ENCODE results near the gene PLEKHH2.
"Not testable (repeated sequence)": the region's sequence is repeated elsewhere in the genome, so short reads cannot be mapped to it uniquely, and the experiment has no call there.

Gene PLEKHH2

GRCh38 chr2:43685357-43685756, 48.3 kb downstream of the PLEKHH2 start:
- no peak for DNase-seq
- H3K4me3 Mint-ChIP-seq: no peak overlapping the region

GRCh38 chr2:43689999-43690398, 52.9 kb downstream of the PLEKHH2 start:
- H3K4me3 Mint-ChIP-seq: no peak overlapping the region
- no peak for ATAC-seq
- no peak overlapping the region for H3K27ac Mint-ChIP-seq
- peaks cover 6% of the 10 kb centered on the region for H3K27me3 Mint-ChIP-seq
- H3K4me1 Mint-ChIP-seq: no peaks in the 10 kb centered on the region
- no peak for DNase-seq
- H3K9me3 Mint-ChIP-seq: no peaks in the 10 kb centered on the region

More at GRCh38 chr2:43685357-43685756, 48.3 kb downstream of the PLEKHH2 start:
- no peak for ATAC-seq
- peaks cover 2% of the 10 kb centered on the region for H3K27me3 Mint-ChIP-seq
- no peak overlapping the region for H3K27ac Mint-ChIP-seq
- H3K9me3 Mint-ChIP-seq: no peaks in the 10 kb centered on the region
- H3K4me1 Mint-ChIP-seq: no peaks in the 10 kb centered on the region

- H3K4me1 Mint-ChIP-seq: no peaks in the 10 kb centered on the region
- H3K27me3 Mint-ChIP-seq: peaks cover 6% of the 10 kb centered on the region
- no peak overlapping the region for H3K27ac Mint-ChIP-seq
- no peak overlapping the region for H3K4me3 Mint-ChIP-seq
- no peak for ATAC-seq
- no peak for DNase-seq
- H3K9me3 Mint-ChIP-seq: no peaks in the 10 kb centered on the region
These were observed 55.5 kb downstream of the PLEKHH2 start for GRCh38 chr2:43692428-43692994.

- ATAC-seq, H3K27ac Mint-ChIP-seq, DNase-seq, H3K4me1 Mint-ChIP-seq, H3K4me3 Mint-ChIP-seq, H3K9me3 Mint-ChIP-seq, H3K27me3 Mint-ChIP-seq: not testable (repeated sequence)
These were observed 61.1 kb downstream of the PLEKHH2 start for GRCh38 chr2:43698140-43698539.

GRCh38 chr2:43699761-43700160, 62.7 kb downstream of the PLEKHH2 start:
- no peak for ATAC-seq
- no peaks in the 10 kb centered on the region for H3K9me3 Mint-ChIP-seq

GRCh38 chr2:43701111-43701510, 64.1 kb downstream of the PLEKHH2 start:
- ATAC-seq (no peak), DNase-seq (no peak)
- Mint-ChIP-seq H3K27me3 (peaks cover 16% of the 10 kb centered on the region), H3K4me1 (no peaks in the 10 kb centered on the region), H3K9me3 (no peaks in the 10 kb centered on the region), H3K4me3 (no peak overlapping the region), H3K27ac (no peak overlapping the region)

More at GRCh38 chr2:43699761-43700160, 62.7 kb downstream of the PLEKHH2 start:
- Mint-ChIP-seq H3K27ac (peak overlapping the region in 1 of 2 donors; percentile 31), H3K27me3 (peaks cover 16% of the 10 kb centered on the region), H3K4me3 (no peak overlapping the region), H3K4me1 (no peaks in the 10 kb centered on the region)
- DNase-seq: no peak

GRCh38 chr2:43707255-43708015, 70.4 kb downstream of the PLEKHH2 start:
- Mint-ChIP-seq H3K9me3 (no peaks in the 10 kb centered on the region), H3K4me3 (no peak overlapping the region), H3K4me1 (no peaks in the 10 kb centered on the region), H3K27me3 (peaks cover 16% of the 10 kb centered on the region), H3K27ac (no peak overlapping the region)
- no peak for ATAC-seq
- DNase-seq: no peak

GRCh38 chr2:43708178-43708577, 71.1 kb downstream of the PLEKHH2 start:
- Mint-ChIP-seq H3K9me3 (no peaks in the 10 kb centered on the region), H3K4me3 (no peak overlapping the region), H3K27me3 (peaks cover 12% of the 10 kb centered on the region), H3K27ac (no peak overlapping the region), H3K4me1 (no peaks in the 10 kb centered on the region)
- ATAC-seq (no peak), DNase-seq (no peak)

GRCh38 chr2:43708891-43709290, 71.8 kb downstream of the PLEKHH2 start:
- Mint-ChIP-seq H3K4me1 (no peaks in the 10 kb centered on the region), H3K27me3 (peaks cover 5% of the 10 kb centered on the region), H3K9me3 (no peaks in the 10 kb centered on the region), H3K4me3 (no peak overlapping the region), H3K27ac (no peak overlapping the region)
- ATAC-seq (no peak), DNase-seq (no peak)

- ATAC-seq: no peak
- DNase-seq: no peak
- Mint-ChIP-seq H3K27ac (no peak overlapping the region), H3K27me3 (peaks cover 8% of the 10 kb centered on the region), H3K4me3 (no peak overlapping the region), H3K4me1 (no peaks in the 10 kb centered on the region), H3K9me3 (no peaks in the 10 kb centered on the region)
These were observed 73.8 kb downstream of the PLEKHH2 start for GRCh38 chr2:43710866-43711265.

- H3K27me3 Mint-ChIP-seq: peaks cover 12% of the 10 kb centered on the region
- H3K4me1 Mint-ChIP-seq: no peaks in the 10 kb centered on the region
- H3K4me3 Mint-ChIP-seq: no peak overlapping the region
- H3K9me3 Mint-ChIP-seq: no peaks in the 10 kb centered on the region
- H3K27ac Mint-ChIP-seq: no peak overlapping the region
- no peak for ATAC-seq
- no peak for DNase-seq
These were observed 77.1 kb downstream of the PLEKHH2 start for GRCh38 chr2:43714164-43714563.

- H3K4me1 Mint-ChIP-seq: no peaks in the 10 kb centered on the region
- H3K4me3 Mint-ChIP-seq: no peak overlapping the region
- peaks cover 12% of the 10 kb centered on the region for H3K27me3 Mint-ChIP-seq
- ATAC-seq (no peak), DNase-seq (no peak)
- H3K27ac Mint-ChIP-seq: no peak overlapping the region
- no peaks in the 10 kb centered on the region for H3K9me3 Mint-ChIP-seq
These were observed 78.4 kb downstream of the PLEKHH2 start for GRCh38 chr2:43715300-43716098.

- no peaks in the 10 kb centered on the region for H3K4me1 Mint-ChIP-seq
- no peak overlapping the region for H3K4me3 Mint-ChIP-seq
- no peak overlapping the region for H3K27ac Mint-ChIP-seq
- H3K9me3 Mint-ChIP-seq: no peaks in the 10 kb centered on the region
- DNase-seq (no peak), ATAC-seq (no peak)
- peaks cover 12% of the 10 kb centered on the region for H3K27me3 Mint-ChIP-seq
These were observed 80.3 kb downstream of the PLEKHH2 start for GRCh38 chr2:43717322-43717721.

GRCh38 chr2:43718530-43719124, 81.6 kb downstream of the PLEKHH2 start:
- peaks cover 12% of the 10 kb centered on the region for H3K27me3 Mint-ChIP-seq
- H3K4me3 Mint-ChIP-seq: no peak overlapping the region
- ATAC-seq (no peak), DNase-seq (no peak)
- no peaks in the 10 kb centered on the region for H3K4me1 Mint-ChIP-seq
- H3K9me3 Mint-ChIP-seq: no peaks in the 10 kb centered on the region
- no peak overlapping the region for H3K27ac Mint-ChIP-seq

GRCh38 chr2:43724728-43725526, 87.9 kb downstream of the PLEKHH2 start:
- no peak overlapping the region for H3K4me3 Mint-ChIP-seq
- H3K27ac Mint-ChIP-seq: peak overlapping the region in 1 of 2 donors; percentile 44
- DNase-seq (no peak), ATAC-seq (no peak)
- H3K9me3 Mint-ChIP-seq: no peaks in the 10 kb centered on the region
- no peaks in the 10 kb centered on the region for H3K4me1 Mint-ChIP-seq
- no peaks in the 10 kb centered on the region for H3K27me3 Mint-ChIP-seq
